Nephron progenitor cell (in vitro differentiated cells): ENCODE data around the gene UBE2G2.

ENCODE experiments used
- DNase-seq: peaks from one replicate; pipeline ENCODE4 v3.0.0; 2021
- H3K27ac Mint-ChIP-seq: 2 replicates; pipeline ENCODE4 v1.8.0; 2021; ENCODE audit warnings: mild to moderate bottlenecking, moderate library complexity, mixed read lengths
- H3K27me3 Mint-ChIP-seq: 2 replicates; pipeline ENCODE4 v1.8.0; 2021; ENCODE audit warnings: mild to moderate bottlenecking, low read depth, mixed read lengths; ENCODE audit not compliant: poor library complexity
- H3K36me3 Mint-ChIP-seq: 2 replicates; pipeline ENCODE4 v1.8.0; 2021; ENCODE audit warnings: low read depth, mixed read lengths
- H3K4me1 Mint-ChIP-seq: 2 replicates; pipeline ENCODE4 v1.8.0; 2021; ENCODE audit warnings: mixed read lengths
- H3K4me3 Mint-ChIP-seq: 2 replicates; pipeline ENCODE4 v1.8.0; 2021; ENCODE audit warnings: mild to moderate bottlenecking, moderate library complexity, mixed read lengths
- H3K9me3 Mint-ChIP-seq: 2 replicates; pipeline ENCODE4 v1.8.0; 2021; ENCODE audit warnings: mild to moderate bottlenecking, moderate library complexity, mixed read lengths
- TF ChIP-seq, protein P1 (sequence below): fragments of 200-600 bp; sonication (generic); IDR thresholded peaks from 2 replicates; pipeline ENCODE4 v1.5.0; 2021; ENCODE audit warnings: antibody characterized with exemption

UBE2G2 gene

DNA sequence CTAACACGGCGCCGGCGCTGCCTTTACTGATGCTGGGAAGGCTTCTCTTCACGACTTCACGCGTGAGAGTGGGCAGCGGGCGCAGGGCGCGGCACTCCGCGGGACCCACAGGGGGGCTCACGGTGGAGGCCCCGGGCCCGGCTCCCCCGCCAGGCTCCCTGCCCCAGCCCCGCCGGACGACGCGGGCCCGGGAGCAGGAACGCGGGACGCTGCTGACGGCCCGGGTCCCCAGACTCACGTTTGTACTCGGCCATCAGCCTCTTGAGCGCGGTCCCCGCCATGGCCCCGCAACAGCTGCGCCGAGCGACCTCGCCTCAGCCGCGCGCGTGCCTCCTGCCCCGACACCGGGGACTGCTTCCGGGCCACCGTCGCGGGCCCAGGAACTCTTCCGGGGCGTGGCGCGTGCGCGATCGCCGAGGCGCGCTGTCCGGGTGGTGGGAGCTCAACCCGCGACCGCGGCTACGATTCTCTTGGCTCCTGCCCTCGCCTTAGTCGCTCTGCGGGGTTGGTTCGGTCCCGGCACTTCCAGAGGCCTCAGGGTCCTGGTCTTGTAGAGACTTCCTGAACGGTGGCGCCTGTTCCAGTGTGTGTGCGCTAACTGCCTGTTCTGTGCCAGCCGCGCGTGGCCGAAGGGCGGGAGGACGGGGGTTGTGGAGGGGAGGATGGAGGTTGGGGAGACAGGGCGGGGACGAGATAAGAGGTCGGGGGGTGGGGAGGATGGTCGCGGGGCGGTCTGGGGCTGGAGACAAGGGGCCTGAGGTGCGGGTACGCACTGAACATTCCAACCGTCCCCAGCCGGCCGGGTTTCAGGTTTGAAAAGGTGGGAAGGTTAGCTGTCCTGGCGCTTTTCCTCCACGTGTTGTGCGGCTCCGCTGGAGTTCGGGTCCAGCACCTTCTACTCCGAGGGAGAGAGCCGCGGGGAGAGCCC, at the start of gene UBE2G2:
UBE2G2 (minus strand) TSS at position 353 of the 928 bp plus-strand sequence; CDS start at position 281, 72 bp downstream.
- Mint-ChIP-seq H3K27ac (peak within 1 kb of the TSS; percentile 91), H3K9me3 (peaks cover 3% of the 10 kb centered on the region), H3K27me3 (no peaks in the 10 kb centered on the region), H3K4me1 (peaks cover 39% of the 10 kb centered on the region), H3K36me3 (peaks cover 47% of the 10 kb centered on the region), H3K4me3 (peak within 1 kb of the TSS; percentile 99)
- DNase-seq = peak; percentile 90
- TF ChIP-seq, protein P1, sequence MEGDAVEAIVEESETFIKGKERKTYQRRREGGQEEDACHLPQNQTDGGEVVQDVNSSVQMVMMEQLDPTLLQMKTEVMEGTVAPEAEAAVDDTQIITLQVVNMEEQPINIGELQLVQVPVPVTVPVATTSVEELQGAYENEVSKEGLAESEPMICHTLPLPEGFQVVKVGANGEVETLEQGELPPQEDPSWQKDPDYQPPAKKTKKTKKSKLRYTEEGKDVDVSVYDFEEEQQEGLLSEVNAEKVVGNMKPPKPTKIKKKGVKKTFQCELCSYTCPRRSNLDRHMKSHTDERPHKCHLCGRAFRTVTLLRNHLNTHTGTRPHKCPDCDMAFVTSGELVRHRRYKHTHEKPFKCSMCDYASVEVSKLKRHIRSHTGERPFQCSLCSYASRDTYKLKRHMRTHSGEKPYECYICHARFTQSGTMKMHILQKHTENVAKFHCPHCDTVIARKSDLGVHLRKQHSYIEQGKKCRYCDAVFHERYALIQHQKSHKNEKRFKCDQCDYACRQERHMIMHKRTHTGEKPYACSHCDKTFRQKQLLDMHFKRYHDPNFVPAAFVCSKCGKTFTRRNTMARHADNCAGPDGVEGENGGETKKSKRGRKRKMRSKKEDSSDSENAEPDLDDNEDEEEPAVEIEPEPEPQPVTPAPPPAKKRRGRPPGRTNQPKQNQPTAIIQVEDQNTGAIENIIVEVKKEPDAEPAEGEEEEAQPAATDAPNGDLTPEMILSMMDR = no peak

GRCh38 chr21:44850905-44851657, 49.5 kb upstream of the UBE2G2 start:
- H3K27ac Mint-ChIP-seq = peak overlapping the region; percentile 77
- TF ChIP-seq, protein P1 = no peak
- no peaks in the 10 kb centered on the region for H3K9me3 Mint-ChIP-seq
- H3K4me3 Mint-ChIP-seq = no peak overlapping the region
- H3K36me3 Mint-ChIP-seq = peaks cover 57% of the 10 kb centered on the region
- no peaks in the 10 kb centered on the region for H3K27me3 Mint-ChIP-seq
- no peak for DNase-seq
- H3K4me1 Mint-ChIP-seq = peaks cover 10% of the 10 kb centered on the region

- peaks cover 12% of the 10 kb centered on the region for H3K4me1 Mint-ChIP-seq
- peaks cover 54% of the 10 kb centered on the region for H3K36me3 Mint-ChIP-seq
These were observed 48.7 kb upstream of the UBE2G2 start for GRCh38 chr21:44850208-44850800.

DNA sequence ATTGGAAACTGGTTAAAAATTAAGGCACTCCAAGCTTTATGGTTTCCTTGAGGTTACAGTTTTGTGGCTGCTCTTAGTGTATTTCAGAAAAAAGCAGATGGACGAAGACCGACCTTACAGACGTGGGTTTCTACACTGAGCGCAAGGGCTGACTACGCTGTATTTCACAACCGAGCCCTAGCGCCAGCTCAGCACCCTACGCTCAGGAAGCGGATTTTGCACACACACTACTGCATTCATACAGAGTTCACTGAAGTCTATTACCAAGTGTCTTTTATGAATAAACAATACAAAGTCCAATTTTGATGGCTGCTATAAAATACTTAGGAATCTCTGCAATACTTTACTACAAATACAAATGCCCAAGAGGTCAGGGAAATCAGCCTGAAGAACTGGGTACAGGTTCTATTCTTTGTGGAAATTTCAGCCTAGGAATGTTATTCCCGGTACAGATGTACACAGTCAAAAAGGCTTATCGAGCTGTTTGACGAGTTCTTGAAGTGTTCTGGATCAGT, 48.1 kb upstream of the UBE2G2 start:
- Mint-ChIP-seq H3K4me3 (no peak overlapping the region), H3K27ac (no peak overlapping the region), H3K27me3 (no peaks in the 10 kb centered on the region), H3K9me3 (no peaks in the 10 kb centered on the region), H3K36me3 (peaks cover 48% of the 10 kb centered on the region), H3K4me1 (peaks cover 14% of the 10 kb centered on the region)
- no peak for DNase-seq
- TF ChIP-seq, protein P1 = no peak

More at GRCh38 chr21:44850208-44850800, 48.7 kb upstream of the UBE2G2 start:
- H3K27ac Mint-ChIP-seq = peak overlapping the region; percentile 25
- H3K4me3 Mint-ChIP-seq = no peak overlapping the region
- DNase-seq = no peak
- TF ChIP-seq, protein P1 = no peak
- H3K9me3 Mint-ChIP-seq = no peaks in the 10 kb centered on the region
- H3K27me3 Mint-ChIP-seq = no peaks in the 10 kb centered on the region

GRCh38 chr21:44848821-44849521, 47.4 kb upstream of the UBE2G2 start:
- Mint-ChIP-seq H3K9me3 (no peaks in the 10 kb centered on the region), H3K27me3 (no peaks in the 10 kb centered on the region), H3K4me3 (no peak overlapping the region), H3K27ac (peak overlapping the region; percentile 79), H3K36me3 (peaks cover 40% of the 10 kb centered on the region), H3K4me1 (peaks cover 21% of the 10 kb centered on the region)
- TF ChIP-seq, protein P1 = no peak
- DNase-seq = no peak
